Stimulated activated CD4-positive, alpha-beta T cell treated with anti-CD3 and anti-CD28 coated beads, Interleukin-15, amount 100 ng/mL, for 1 hour (primary cell): ENCODE measurements around the gene MYL6B.
"Not testable (repeated sequence)": the region's sequence is repeated elsewhere in the genome, so short reads cannot be mapped to it uniquely, and the experiment has no call there.

ENCODE experiments used
- DNase-seq, 2 donors: peaks; one replicate each; pipeline ENCODE4 v3.0.0-alpha.2; 2020; ENCODE audit warnings: low read depth in 1 of 2, low spot score in 1 of 2

Gene MYL6B

DNA sequence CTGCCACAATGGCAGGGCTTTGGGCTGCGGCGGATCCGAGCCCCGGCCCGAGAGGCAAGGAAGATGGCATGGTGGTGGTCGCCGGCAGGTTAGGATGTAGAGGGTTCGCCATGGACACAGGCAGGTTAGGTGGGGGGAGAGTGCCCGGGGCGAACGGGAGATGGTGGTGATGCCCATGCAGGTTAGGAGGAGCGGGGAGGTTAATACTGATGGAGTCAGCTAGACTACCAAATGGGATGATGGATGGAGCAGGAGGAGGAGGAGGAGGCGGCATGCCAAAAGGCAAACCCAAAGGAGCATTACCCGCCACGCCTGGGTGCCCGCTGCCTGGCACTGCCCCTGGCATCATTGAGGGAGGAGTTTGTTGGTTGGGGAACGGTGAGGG is 11.9 kb downstream of the MYL6B start:
- no peak for DNase-seq

DNA sequence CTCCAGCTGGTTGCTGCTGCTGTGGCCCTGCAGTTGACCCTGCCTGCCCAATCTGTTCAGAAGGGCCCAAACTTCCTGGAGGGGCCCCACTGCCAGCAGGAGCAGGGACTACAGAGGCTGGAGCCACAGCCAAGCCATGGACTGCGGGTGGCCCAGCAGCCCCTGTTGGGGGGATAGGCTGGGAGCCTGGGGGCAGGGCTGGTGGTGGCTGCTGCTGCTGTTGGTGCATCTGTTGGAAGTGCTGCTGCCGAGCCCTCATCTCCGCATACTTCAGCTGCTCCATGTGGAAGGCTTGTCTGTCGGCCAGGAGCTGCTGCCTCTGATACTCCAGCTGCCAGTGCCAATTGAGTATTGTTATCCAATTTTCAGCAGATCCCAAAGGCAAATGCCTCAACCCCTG is 13.0 kb downstream of the MYL6B start:
- no peak for DNase-seq

DNA sequence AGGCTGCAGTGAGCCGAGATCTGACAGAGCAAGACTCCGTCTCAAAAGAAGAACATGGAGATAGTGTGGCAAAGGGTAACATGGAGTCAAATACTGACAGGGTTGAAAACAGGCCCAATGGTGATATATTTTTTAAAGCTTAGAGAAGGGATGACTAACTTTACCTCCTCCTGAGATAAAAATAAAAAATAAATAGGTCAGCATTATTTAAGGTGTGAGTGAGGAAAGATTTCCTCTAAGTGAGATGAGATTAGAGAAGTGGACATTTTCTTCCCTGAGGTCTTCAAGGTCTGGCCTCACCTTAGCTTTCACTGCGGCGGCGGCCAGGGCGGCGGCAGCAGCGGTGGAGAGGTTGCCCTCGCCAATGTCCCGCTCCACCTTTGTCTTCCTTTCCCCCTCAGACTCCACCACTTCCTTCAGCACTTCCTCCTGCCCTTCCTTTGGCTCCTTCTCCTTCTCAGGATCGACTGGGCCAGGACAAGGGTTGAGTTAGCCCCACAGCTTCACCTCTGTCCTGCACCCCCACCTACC is 16.9 kb downstream of the MYL6B start:
- DNase-seq, result no peak

DNA sequence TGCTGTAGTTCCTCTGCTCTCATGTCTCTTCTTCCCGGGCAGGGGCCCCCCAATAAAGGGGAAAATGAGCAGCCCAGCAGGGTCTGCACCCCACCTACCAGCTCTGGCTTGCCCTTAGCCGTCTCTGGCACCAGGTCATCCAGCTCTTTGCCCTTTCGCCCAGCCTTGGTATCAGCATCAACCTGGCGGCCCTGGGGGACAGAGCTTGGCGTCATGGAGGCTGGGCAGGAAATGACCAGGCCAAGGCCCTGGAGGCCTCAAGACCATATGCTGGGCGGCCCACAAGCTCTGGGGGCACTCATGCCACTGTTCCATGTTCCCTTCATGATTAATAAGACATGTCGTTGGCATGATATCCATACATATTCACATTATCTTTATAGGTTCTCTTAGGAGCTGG is 20.5 kb downstream of the MYL6B start:
- DNase-seq, result no peak

DNA sequence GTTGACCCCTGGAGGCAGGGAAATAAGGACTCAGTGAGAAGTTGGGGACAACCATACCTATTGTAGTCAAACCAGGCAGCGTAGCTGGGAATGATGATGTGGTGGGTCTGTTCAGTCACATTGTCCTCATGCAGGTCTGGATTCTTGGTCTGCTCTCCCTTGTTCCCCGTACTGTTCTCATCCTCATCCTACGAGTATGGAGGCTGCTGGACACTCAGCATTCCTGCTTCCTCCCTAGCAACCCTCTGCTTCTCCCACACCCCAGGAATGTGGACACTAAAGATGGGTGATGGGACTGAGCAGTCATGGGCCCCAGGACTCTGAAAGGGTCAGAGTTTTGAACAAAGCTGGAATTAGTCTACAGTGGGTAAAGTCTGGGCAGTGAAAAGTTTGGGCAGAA is 26.0 kb downstream of the MYL6B start:
- DNase-seq, result no peak

DNA sequence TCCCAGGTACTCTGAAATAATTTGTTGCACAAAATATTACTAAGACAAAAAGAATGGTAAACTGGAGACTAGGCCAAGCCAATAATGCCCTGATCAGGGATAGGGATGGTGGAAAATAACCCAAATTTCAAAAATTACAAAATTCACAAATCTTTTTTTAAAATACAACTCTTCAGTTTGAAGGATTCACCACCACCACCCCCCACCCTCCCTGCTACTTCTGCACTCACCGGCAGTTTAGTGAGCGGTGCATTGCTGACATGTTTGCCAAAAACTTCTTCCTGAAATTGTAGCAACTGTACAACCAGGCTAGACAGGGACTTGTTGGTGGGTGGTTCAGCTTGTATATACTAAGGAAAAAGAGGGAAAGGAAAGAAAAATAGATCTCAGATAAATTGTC is 34.6 kb downstream of the MYL6B start:
- DNase-seq, result no peak

DNA sequence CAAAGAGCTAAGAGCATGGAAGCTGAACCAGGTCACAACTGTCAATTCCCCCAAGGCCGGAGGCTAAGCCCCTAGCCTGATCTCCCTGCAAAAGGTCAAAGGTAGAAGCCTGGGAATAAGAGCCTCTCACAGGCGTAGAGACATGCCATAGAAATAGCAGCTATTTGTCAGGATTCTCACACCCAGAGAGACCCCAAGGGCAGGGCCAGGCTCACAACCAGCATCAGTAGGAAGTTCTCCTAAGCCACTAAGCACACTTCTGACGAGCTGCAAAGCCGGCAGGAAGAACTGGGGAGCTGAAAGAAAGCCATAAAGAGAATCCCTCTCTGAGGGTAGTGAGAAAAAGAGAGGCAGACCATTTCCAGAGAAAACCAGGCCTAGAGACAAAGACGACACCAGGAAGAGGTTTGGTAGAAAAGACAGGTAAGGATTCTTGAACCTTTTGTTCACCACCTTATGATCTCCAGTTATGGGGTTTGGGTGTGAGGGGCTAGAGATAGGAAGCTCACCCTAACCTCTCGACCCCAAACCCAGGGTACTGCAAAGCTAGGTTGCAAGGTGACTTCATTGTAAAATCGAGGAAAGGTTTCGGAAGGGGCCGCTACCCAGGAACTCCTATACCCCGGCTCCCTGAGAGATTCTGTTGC is 35.9 kb downstream of the MYL6B start:
- DNase-seq, result no peak

DNA sequence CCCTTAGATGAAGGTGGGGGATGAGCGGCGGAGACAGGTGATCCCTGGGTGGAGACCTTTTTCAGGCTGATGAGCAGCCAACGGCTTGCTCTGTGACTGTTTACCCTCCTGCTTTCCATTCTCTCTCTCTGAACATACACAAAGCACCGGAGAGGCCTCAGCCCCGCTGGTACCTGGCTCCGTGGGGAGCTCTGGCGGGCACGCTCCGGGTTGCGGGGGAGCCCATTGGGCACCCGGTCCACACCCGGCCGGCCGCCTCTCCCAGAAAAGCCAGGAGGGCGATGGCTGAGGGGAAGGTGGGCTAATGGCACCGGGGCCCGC is 36.4 kb downstream of the MYL6B start:
- no peak for DNase-seq

DNA sequence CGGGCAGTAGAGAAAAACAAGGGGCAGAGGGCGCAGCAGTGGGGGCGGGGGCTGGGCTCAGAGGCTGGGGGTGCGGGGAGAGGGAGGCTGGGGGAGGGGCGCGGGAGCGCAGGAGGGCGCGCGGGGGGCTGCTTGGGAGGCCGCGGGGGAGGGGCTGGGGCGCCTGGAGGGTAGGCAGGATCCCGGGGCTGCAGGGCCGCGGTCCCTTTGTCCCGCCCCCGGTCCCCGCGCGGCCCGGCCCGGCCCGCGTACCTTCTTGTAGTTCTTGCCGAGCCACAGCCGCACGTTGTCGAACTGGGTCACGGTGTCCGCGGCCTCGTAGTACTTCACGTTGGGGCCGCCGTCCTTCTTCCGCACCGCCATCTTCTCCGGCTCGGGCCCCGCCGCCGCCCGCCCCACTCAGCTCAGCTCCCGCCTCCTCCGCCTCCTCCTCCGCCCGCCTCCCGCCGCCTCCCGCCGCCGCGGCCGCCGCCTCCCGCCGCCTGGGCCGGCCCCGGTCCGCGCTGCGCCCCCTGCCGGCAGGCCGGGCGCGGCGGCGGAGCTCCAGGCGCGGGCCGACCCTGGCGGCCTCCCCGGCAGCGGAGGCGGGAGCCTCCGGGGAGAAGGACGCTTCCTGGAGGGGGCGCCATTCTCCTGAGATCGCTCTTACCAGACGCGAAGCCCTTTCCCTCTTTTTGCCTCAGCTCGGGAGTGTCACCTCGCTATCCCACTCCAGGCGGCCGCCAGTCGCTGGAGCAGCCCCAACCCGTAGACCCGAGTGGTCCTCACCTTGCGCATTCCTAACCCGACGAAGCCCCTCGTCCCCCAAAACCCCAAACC is 36.9 kb downstream of the MYL6B start, which contains the start of gene SMARCC2:
SMARCC2 (minus strand) TSS at position 385 of the 819 bp plus-strand sequence; CDS start at position 363, 22 bp downstream.
- DNase-seq, result peak; percentile 70 to 78

DNA sequence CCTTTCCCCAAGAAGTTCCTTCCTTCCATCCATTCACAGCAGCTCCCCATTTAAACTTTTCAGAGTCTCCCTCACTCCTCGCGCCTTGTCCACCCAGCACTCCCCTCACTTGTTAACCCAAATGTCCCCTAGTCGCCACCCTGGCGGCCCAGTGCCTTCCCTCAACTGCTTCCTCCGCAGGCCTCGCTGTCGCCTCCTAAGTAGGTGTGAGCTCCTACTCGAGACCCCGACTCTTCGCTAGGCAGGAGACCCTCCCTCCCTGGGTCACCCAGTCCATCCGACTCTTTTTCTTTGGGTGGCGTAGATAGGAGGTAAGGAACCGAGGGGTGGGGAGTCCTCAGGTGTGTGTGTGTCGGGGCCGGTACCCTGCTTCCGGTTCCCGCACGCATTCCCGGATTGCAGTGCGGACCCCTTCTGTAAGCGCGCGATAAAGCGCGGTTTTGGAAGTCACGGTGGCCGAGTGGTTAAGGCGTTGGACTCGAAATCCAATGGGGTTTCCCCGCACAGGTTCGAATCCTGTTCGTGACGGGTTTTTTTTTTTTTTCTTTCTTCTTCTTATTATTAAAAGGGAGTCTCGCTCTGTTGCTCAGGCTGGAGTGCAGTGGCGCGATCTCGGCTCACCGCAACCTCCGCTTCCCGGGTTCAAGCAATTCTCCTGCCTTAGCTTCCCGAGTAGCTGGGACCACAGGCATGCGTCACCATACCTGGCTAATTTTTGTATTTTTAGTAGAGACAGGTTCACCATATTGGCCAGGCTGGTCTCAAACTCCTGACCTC is 37.7 kb downstream of the MYL6B start:
- DNase-seq, result peak; percentile 48 to 89

DNA sequence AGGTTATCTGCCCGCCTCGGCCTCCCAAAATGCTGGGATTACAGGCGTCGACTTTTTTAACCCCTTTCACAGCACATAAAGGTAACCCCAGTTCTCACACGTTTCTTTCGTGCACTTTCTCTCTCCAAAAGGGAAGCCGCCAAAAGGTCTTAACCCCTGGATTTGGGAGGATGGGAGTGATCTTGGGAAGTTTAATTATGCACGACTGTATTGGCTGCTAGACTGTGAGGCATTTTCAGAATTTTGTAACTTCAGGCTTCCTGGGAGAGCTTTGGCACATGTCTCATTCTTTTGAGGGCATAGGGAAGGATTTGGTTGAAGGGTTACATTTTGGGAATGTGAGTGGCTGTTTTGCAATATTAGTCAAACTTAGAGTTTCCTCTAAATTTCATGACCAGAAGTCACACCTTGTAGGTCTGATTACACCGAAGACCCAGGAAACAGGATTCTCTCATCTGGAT is 38.3 kb downstream of the MYL6B start:
- DNase-seq, result no peak

DNA sequence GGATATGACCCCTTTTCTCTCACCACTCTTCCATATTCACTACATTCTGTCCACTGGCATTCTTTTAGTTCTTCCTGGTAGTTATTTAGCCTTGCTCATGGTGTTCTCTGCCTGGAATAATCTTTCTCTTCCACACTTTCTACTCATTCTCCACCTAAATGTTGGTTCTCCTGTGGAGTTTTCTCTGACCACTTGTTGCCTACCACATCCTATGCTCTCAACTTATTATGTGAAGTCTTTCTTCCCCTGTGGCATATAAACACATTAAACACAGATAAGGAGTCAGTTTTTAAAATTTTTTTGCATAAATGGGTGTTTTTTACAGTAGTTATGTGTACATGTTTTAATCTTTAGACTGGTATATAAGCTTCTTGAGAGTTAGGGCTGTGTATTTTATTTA is 40.2 kb downstream of the MYL6B start:
- DNase-seq, result no peak

DNA sequence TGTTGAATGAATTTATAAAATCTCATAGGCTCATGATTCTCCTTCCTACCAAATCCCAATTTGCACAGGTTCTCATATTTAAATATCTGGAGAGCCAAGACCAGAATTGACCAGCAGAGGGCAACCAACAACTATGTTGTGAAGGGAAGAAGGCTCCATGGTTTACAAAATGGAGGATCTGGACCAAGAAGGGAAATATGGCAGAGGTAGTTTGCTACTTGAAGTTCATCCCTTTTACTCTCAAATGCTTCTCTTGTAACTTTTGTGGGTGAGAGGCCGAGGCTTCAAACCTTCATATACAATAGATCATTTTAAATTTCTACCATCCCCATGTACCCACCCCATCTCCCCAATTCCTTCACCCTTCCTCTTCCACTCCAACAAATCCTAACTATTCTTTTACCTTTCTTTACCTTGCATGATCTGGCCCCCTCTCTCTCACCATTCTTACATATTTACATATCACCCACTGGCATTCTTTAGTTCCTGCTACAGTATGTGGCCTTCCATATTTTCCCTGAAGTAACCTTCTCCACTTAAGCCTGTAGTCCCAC is 40.7 kb downstream of the MYL6B start:
- DNase-seq, result peak in 1 of 2 donors; percentile 34

DNA sequence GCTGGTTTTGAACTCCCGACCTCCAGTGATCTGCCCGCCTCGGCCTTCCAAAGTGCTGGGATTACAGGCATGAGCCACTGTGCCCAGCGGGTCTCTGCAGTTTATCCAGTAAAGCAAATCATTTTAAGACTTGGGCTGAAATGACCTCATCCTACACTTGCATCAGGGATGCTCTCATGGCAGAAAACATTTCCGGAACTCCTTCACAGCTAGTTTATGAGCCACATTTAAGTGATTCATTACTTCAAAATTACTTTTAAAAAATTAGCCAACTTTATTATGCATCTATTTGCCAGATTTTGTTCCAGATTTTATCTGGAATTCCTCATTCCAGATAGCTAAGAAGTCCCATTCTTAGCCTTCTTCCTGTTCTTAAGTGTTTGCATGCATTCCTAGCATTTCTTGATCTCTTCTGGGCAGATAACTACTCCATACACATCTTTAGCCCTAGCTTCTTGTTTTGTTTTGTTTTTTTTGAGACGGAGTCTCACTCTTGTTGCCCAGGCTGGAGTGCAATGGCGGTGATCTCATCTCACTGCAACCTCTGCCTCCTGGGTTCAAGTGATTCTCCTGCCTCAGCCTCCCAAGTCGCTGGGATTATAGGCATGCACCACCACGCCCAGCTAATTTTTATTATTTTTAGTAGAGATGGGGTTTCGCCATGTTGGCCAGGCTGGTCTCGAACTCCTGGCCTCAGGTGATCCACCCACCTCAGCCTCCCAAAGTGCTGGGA is 44.6 kb downstream of the MYL6B start:
- not testable (repeated sequence) for DNase-seq

DNA sequence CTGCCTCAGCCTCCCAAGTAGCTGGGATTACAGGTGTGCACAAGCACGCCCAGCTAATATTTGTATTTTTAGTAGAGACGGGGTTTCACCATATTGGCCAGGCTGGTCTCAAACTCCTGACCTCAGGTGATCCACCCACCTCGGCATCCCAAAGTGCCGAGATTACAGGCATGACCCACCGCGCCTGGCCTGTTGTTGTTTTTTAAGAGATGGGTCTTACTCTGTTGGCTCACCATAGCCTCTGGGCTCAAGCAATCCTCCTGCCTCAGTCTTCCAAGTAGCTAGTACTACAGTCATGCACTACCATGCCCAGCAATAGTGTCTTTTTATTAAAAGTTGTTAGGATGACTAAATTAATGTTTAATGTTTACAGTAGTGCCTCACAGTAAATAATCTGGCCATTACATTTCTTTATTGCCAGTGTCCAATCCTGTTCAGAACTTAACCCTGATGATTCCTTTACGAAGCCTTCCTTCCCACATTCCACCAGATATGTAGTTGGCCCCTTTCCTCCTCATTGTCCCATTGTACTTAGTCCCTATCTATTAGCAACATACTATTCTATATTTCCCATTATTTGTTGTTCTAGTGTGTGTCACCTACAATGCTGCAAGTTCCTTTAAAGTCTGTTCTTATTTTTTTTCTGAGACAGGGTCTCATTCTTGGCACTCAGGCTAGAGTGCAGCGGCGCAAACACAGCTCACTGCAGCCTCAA is 45.7 kb downstream of the MYL6B start:
- no peak for DNase-seq

DNA sequence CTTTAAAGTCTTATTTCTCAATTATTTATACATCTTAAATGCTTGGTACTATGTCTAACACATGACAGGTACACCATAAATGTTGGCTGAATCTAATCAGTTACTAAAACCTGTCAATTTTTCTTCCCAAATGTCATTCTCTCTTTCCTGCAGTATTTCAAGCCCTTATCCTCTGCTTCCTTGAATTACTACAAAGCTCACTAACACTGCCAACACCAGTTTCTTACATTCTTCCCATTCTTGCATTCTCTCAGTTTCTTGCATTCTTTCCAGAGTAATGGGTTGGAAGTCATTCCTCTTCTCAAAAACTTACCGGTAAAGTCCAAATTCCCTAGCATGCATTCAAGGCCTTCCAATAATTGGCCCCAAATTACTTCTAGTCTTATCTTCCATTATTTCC is 46.4 kb downstream of the MYL6B start:
- DNase-seq, result no peak

DNA sequence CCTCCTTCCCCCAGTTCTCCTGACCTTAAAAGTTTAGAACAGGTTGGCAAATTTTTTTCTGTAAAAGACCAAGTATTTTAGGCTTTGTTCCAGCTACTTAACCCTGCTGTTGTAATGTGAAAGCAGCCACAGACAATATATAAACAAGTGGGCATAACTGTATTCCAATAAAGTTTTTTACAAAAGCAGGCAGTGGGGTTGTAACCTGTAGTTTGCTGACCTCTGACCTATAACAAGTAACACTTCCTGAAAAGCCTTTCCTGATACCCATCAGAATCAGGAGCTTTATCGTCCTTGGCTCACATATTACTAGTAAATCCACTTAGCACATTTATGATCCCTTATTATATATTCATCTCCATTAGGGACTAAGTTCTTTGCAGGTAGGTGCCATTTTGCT is 50.0 kb downstream of the MYL6B start:
- no peak for DNase-seq

DNA sequence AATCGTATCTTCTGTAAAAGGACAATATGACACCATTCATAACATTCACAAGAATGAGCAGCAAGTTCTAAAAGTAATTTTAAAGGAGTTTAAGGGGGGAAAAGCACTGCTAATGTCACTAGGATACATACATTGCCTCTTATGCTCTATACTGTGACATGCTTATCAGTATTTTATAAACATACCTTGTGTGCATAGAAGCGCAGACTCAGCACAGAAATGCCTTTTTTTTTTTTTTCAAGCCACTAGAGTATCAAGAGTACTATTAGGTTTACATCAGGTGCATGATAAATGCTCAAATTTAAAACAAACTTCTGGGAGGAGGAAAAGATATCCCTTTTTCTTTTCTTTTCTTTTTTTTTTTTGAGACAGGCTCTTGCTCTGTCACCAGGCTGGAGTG is 50.5 kb downstream of the MYL6B start:
- DNase-seq, result no peak

DNA sequence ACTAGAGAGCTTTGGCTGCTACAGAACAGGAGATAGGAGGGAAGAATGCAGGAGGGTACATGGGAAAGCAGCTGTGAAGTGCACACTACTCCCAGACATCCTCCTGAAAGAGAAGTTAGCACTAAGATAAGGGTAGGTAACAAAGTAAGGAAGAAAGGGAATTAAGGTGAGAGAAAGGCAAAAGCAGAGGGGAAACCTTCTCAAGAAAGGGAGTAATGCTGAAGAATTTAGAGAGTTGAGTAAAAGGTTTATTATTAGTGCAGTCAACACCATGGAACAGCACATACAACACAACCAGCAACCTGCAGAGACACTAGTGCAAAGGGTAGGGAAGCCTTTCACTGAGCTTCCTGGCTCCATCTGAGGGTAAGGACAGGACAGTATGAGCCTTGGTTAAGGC is 51.9 kb downstream of the MYL6B start:
- DNase-seq, result no peak

DNA sequence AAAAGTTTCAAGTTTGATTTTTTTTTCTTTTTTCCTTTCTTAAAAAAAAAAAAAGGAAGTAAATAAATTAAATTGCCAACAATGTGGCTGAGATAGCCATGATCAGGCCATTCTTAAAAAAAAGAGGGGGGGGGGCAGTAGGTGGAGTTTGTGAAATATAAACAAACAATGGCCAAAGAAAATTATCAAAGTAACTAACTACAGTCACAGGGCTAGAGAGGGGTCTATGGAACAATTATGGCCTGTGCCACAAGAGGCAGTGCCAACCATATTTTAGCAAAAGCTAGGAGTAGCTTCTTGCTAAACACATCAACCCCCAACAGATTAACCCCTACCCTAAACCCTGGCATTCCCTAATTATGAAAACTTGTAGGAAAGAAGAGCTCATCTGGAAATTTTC is 53.1 kb downstream of the MYL6B start:
- DNase-seq, result no peak
